Spleen (tissue), 7 donors: Measurements from ENCODE around the gene COL27A1.

Experiments used
- CTCF ChIP-seq, 11 experiments: fragments of 200-600 bp in 7 of 11; fragments of 450-650 bp in 4 of 11; sonication (generic) in 4 of 11; IDR thresholded peaks in 8 of 11; conservative IDR thresholded peaks in 3 of 11; 1 replicate in 7 of 11; 2 replicates in 4 of 11; pipeline versions ENCODE4 v1.4.0 to v1.8.0; 2016 to 2021; ENCODE audit warnings: antibody characterized with exemption in 11 of 11, inconsistent platforms in 4 of 11, mild to moderate bottlenecking in 1 of 11
- POLR2A ChIP-seq, 3 donors: fragments of 450-650 bp; IDR thresholded peaks; one replicate each; pipeline ENCODE4 v1.5.1; 2017; ENCODE audit warnings: antibody characterized with exemption in 3 of 3, mild to moderate bottlenecking in 1 of 3
- POLR2AphosphoS5 ChIP-seq, 3 donors: sonication (generic); formaldehyde crosslinking; IDR thresholded peaks; one replicate each; pipeline ENCODE4 v1.5.1; 2017; ENCODE audit warnings: antibody characterized with exemption in 3 of 3
- donor health status: DM: no; HTN: no; CAD: no; lungs with moderate emphysema.
- donor health status: DM: no; HTN: no; CAD: no.
- donor health status: DM: no; HTN: no; CAD: no.

DNA sequence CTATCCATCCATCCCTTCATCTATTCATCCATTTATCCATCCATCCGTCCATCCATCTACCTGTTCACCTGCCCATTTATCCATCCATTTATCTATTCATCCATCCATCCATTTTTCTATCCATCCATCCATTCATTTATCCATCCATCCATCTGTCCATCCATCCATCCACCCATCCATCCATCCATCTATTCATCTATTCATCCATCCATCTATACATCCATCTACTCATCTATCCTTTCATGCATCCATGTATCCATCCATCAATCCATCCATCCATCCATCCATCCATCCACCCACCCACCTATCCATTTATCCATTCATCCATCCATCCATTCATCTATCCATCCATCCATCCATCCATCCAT is 10.8 kb downstream of the COL27A1 start:
- TF ChIP-seq POLR2A (IDR thresholded peaks at IDR 0.05) (no peak), CTCF (IDR thresholded peaks at IDR 0.05 in 8 of 11, conservative IDR thresholded peaks at IDR 0.05 in 3 of 11) (no peak), POLR2AphosphoS5 (IDR thresholded peaks at IDR 0.05) (no peak)
